HG03045 (cell line): ENCODE data around the gene STRN.
"Not testable (repeated sequence)": the region's sequence is repeated elsewhere in the genome, so short reads cannot be mapped to it uniquely, and the experiment has no call there.

Source experiments
- ATAC-seq: cut with Tn5 transposase; IDR thresholded peaks from one replicate; pipeline ENCODE4 v1.9.1; 2021; ENCODE audit warnings: mild to moderate bottlenecking, moderate library complexity; ENCODE audit not compliant: unreplicated experiment

STRN gene

DNA sequence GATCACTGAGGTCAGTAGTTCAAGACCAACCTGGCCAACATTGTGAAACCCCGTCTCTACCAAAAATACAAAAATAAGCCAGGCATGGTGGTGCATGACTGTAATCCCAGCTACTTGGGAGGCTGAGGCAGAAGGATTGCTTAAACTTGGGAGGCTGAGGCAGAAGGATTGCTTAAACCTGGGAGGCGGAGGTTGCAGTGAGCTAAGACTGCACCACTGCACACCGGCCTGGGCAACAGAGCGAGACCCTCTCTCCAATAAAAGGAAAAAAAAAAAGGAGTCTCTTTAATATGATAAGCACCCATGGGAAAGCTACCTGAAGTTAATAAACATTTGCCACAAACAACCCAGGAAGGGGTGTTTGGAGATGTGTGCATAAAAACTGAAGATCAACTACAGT is 2.6 kb downstream of the STRN start:
- ATAC-seq, result no peak

DNA sequence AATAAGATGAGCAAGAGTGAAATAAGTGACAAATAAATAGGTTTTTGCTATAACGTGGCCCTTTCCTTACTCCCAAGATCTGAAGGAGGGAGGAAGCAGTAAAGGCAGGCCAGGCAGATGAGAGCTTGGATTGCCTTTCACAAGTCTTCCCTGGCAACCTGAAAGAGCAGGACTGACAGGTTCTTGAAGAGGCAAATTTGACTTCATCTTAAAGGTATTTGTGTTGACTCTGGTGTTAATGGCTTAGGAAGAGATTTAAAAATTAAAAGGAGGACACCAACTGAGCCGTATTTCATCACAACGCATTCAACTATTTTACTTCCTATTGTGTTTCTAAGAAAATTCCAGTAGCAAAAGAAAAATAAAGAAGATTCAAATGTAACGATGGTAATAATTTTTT is 3.2 kb downstream of the STRN start:
- no peak for ATAC-seq

DNA sequence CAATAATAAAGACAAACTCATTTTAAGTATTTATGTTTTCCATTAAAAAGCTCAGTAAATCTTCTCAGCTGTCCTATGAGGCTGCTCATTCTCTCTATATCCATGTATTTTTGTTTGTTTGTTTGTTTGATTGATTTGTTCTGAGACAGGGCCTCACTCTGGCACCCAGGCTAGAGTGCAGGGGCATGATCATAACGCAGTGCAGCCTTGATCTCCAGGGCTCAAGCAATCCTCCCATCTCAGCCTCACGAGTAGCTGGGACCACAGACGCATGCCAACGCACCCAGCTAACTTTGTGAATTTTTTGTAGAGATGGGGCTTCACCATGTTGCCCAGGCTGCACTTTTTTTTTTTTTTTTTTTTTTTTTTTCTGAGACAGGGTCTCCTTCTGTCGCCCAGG is 5.6 kb downstream of the STRN start:
- ATAC-seq, result no peak

DNA sequence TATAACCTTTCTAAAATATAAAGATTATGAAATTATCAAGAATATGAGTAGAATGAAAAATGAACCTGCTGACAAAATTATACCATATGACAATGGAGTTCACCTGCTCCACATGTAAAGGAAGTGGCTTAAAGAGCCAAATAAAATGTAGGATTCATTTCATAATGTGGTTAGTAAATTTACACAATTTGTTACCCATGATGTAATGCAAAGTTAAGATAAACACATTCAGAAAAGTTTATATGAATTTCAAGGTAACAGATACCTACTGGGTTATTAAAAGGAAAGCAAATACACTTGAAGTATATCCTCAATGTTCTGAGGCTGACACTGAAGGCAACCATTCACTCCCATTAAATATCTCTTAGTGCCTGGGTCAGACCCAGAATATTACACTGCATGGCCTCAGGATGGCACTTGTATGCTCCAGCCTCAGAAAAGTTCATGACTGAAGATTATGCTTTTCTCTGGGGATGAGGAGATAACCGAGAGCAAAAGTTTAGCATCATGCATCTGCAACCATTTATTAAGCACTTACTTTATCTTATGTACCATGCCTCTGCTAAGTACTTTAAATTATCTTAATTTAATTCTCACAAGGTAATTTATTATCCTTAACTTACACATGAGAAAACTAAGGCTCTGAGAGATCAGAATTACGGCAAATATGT is 6.2 kb downstream of the STRN start:
- no peak for ATAC-seq

DNA sequence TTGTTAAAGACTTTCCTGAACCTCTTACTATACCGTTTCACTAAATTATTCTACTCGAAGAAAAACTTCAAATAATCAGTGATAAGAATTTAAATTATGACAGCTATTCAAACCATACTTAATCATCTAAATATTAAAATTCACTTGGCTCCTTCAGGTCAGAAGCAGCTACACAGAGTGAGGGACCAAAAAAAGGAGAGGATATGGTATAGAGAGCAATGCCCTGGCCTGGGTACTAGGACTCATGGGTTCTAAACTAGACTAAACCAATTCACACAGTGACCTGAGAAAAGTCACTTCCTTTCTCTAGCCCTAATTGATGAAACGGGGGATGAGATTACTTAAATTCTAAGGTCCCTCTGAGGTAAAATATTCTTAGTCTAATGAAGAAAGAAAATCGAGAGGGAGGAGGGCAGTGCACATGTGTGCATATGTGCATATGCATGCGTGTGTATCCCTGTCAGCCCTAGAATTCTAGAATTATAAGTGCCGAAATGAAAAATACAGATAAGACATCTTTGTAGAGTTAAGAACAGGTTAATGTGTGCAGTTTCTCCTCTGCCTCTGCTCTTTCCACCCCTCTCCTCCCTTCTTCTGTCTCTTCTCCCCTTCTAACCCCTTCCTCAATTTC is 11.2 kb downstream of the STRN start:
- ATAC-seq, result no peak

DNA sequence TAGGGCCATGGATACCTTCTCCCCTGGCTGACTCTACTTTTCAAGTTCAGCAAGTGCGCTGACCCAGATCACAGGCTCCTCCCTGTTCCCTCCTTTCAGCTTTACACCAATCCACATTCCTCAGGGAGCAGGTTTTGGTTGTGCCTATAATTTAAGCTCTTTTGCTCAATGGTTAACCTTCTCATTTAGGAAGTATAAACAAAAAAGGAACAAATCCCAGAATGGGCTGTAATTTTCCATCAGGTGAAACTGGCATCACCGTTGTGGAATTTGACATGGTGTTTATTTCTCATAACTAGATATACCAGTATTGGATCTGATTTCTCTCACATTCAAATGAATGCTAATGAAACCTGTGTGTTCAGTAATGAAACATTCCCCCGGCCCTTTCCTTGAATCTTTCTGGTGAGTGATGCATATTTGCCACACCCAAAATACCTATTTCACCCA is 13.6 kb downstream of the STRN start:
- no peak for ATAC-seq

DNA sequence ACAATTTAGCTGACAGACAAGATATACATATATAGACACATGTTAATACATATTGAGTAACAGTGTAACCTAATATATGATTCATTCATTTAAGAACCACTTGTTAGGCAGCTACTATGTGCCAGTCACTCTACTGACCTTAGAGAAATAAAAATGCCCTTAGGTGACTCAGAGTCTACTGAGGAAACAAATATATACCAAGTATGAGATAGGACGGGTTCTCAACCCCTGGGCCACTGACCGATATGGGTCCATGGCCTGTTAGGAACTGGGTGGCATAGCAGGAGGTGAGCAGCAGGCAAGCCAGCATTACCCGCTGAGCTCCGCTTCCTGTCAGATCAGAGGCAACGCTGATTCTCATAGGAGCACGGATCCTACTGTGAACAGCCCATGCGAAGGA is 14.8 kb downstream of the STRN start:
- ATAC-seq, result no peak

DNA sequence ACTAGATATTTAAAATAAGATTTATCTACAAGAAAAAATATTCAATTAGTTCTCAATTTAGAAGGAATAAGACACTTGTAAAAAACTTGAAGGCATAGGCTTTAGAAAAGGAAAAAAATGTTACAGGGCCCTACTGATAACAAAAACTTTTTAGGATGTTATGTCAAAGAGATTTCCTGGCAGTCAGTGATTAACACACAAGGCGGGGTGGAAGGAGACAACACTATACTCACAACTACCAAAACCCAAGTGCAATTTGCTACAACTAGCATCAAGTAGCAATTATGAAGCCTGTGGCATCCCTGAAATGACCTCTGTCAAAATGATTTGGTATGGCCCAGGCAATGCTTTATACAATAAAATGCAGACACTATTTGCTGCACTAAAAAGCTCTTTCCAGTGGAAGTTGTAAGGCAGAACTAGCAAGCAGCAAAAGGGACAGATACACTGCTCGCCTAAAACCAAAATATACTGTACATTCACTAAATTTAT is 15.3 kb downstream of the STRN start:
- ATAC-seq, result no peak

DNA sequence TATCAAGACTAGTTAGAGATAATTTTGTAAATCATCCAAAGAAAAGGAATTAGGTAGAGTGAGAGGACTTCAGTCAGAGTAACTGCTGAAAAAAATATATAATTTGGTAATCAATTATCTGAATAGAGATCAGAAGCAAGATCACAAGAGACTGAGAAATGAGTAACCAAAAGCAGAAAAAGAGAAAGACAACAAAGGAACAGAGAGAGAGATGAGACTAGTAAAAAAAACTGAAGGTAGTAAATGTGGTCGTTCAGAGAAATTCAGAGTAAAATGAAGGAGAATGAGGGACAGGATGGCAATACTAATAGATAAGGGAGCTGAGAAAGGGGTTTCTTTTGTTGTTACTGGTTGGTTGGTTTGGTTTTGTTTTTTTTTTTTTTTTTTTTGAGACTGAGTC is 16.5 kb downstream of the STRN start:
- no peak for ATAC-seq

DNA sequence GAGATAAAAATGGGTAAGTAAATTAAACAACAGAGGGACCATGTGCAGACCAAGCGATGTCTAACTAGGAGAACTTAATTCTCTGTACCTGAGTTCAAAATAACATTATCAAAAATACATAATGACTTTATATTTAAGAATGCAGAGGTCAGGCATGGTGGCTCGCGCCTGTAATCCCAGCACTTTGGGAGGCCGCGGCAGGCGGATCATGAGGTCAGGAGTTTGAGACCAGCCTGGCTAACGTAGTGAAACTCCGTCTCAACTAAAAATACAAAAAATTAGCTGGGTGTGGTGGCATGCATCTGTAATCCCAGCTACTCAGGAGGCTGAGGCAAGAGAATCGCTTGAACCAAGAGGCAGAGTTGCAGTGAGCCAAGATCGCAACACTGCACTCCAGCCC is 21.1 kb downstream of the STRN start:
- ATAC-seq, result not testable (repeated sequence)

DNA sequence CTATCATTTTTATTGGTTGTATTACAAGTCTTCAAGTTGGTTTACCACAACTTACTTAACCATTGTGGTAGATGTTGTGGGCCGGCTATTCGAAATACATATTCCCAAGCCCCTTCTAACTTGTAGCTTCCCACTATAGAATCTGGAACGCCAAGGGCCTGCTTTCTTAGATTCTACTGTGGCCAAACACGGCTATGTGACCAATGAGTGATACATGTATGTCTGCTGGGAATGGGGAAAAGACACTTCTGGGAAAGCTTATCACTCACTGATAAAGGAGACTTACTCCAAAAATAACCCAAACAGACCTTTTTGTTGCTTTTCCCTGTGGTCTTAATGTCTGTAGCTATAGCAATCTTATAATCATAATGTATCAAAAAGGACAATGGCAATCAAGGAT is 24.5 kb downstream of the STRN start:
- no peak for ATAC-seq

DNA sequence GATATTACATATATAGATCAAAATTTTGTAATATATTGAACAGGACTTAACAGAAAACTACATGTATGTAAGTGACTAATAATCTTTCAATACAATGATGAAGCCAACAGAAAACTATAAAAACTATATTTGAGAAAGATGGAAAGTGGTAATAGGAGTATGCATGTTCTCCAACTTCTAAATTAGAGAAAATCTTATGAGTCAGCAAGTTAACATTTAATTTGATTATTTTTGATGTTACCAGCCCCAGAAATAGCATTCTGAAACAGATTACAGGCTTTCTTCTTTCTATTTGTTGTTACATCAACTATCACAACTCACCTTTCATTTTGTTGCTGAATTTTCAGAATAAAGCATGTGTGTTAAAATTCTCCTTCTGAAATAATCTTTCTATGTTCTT is 29.8 kb downstream of the STRN start:
- ATAC-seq, result not testable (repeated sequence)

DNA sequence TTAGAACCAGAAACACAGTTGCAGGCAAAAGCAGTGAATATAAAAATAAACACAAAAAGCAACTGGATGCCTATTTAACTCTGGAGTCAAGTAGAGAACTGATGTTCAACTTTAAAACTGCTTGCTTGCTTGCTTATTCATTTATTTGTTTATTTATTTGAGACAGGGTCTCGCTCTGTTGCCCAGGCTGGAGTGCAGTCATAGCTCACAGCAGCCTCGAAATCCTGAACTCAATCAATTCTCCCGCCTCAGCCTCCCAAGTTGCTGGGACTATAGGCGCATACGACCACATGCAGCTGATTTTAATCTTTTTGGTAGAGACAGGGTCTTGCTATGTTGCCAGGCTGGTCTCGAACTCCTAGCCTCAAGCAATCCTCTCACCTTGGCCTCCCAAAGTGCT is 34.6 kb downstream of the STRN start:
- ATAC-seq, result not testable (repeated sequence)

DNA sequence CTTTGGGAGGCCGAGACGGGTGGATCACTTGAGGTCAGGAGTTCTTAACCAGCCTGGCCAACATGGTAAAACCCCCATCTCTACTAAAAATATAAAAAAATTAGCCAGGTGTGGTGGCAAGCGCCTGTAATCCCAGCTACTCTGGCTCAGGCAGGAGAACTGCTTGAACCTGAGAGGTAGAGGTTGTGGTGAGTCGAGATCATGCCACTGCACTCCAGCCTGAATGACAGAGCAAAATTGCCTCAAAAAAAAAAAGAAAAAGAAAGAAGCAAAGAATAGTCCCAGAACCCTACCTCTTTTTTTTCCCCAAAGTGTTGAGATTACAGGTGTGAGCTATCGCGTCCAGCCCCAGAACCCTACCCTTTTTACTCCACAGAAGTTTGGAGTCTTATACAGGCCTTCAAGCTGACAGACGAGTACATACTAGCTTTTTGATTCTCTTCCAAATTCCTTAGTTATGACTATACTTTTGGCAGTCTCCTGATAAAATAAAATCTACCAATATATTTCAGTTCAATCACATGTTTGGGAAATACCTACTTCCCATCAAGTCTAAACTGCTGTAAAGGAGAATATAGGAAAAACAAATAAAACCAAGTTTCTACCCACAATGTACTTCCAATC is 35.4 kb downstream of the STRN start:
- not testable (repeated sequence) for ATAC-seq

DNA sequence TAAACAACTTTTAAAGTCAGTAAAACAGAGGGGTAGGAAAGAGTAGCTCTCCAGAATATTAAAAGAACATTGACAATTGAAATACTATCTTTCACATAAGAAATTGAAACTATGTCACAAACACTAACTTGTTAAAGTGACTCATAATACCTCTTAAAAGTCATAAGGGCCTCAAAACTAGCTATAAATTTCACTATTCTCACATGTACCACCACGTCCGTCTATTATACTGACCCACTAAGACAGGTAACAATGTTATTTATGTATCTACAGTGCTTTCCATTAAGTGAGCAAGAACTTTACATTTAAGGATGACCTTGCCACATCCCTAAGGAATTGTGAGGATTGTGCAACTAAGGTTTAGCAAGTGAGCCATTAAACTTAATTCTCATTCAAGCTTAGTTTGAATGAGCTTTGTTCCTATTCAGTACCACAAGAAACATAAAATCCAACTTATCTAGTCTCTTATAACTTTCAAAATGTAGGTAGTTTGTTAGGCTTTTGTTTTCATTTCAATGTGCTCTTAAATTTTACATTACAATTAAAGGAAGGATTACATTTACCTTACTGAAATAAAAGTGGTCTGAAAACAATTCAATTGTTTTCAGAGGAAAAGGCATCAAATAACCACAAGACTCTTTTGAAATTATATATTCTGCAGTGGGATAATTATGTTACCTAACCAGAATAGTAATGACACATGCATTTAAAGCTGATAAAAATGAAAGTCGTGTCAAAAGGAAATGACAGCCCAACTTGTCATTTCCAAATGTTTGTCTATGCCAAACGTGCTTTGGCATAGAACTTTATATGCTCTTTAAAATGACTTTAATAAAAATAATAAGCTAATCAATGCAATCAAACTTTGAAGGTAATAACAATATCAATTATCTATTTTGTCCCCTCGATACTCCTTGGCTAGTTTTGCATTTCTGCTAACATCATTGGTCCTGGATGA is 39.9 kb downstream of the STRN start:
- ATAC-seq, result not testable (repeated sequence)

DNA sequence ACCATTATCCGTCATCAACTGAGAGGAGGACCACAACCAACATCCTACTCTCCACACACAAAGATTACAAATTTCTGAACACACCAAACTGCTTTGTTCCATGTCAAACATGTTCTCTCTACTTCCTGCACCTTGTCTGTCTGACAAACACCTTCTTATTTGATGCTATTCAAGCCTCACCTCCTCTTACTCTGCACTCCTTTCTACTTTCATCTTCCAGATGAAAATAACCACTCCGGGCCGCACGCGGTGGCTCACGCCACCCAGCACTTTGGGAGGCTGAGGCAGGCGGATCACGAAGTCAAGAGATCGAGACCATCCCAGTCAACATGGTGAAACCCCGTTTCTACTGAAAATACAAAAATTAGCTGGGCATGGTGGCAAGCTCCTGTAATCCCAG is 43.7 kb downstream of the STRN start:
- not testable (repeated sequence) for ATAC-seq

DNA sequence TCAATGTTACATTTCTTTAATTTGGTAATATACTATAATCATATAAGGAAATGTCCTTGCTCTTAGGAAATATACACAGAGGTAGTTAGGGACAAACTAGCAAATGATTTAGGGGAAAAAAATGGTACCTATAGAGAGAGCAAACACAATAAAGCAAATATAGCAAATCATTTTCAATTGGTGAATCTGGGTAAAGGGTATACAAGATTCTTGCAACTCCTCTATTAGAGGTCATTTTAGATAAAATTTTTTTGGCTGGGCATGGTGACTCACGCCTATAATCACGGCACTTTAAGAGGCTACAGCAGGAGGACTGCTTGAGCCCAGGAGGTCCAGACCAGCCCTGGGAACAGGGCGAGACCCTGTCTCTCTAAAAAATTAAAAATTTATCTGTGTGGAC is 44.4 kb downstream of the STRN start:
- ATAC-seq, result no peak

DNA sequence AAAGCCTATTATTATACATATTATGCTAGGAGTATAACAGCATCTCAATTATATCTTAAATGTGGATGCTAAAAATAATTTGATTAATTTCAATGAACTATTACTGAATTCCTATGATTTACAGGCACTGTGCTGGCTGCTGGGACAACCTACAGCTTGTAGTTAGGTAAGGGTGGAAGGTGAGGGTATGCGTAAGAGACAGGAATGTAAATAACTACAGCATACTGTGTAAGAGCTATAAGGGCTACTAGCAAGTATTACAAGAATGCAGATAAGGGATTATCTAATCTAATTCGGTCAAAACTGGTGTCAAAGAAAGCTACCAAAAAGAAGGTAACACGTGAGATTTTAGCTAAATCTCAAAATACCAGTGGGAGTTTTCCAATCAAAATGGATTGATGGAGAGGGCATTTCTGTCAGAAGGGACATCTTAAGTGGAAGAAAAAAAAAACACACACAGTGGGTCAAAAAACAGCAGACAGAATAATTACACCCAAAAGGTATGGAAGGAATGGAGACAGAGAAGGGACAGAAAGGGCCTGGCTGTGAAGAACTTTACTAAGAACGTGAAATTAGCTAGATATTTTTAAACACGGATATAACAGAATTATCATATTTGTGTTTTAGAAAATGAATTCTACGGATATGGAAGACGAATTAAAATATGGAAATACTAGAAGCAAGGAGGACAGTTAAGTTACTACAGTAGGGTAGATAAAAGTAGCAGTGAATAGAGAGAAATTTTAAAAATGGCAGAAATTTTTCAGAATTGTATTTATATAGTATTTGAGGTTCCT is 47.1 kb downstream of the STRN start:
- no peak for ATAC-seq

DNA sequence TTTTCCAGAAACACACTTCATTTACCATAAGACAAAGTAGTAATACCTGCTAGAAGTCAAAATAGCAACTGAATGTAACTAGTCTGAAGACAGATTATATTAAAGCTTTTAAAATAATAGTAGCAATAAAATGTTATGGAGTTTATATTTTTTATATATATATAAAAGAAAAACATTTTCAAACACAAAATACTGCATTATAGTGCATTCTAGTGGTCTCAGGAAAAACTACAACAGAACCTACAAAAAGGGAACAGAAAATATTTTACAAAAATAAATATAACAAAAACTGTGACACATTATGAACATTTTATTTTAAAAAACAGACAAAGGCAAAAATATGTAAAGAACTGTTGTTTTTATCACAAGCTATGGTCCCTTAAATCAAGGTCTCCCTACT is 48.0 kb downstream of the STRN start:
- ATAC-seq, result no peak

DNA sequence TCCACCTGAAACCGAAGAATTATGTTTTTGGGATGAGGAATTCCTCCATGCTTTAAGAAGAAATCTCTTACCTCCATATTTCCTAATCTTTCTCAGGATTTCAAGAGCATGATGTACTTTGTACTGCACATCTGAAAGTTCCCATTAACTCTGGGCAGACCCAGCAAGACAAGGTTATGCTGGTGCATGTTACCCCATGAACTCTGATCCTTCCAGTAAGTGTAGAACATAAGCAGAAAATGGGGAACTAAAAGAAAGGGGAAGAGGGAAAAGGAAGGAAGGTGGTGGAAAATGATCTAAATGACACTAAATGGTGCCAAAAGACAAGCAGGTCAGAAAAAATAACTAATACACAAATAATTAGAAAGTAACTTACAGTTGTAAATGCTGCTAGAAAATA is 50.7 kb downstream of the STRN start:
- ATAC-seq, result no peak
